ENCODE results near the gene UGT1A4. TPM values are rescaled to one million over a fixed set of nuclear protein-coding genes. Genes with fewer than 3 reads are reported as not detected.

UGT1A4 gene
- total RNA-seq, 1 donor from 2014 or later = not detected

DNA sequence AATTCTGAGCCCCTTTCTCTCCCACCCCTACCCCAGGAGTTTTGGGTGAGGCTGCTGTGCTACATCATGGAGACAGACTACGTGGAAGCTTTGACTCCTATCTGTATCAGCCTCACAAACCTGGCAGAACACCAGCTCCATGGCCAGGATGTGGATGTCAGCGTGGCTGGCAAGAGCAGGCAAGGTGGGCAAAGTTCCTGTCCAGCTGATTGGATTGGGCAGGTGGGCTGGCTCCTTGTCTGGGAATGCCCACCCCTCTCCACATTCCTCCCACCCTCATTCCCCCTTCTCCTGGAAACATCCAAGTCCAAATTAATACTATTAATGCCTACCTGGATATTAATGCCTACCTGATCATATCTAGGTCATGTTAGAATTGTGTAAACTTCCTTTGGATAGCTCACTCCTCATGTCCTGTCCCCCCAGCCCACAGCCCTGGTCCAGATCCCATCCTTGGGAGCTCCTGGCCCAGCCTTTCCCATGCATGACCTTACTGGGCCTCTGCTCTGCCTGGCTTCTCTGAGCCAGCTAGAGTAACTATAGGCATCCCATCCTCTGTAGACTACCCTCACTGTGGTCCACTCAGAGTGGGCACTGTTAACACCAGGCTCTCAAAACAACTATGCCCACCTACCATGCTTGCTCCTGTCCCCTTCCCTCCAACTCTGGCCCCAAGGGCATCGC, 83.7 kb downstream of the UGT1A4 start:
- Mint-ChIP-seq H3K36me3 (ENCODE audit: low read depth) (no peaks in the 10 kb centered on the region), H3K27me3 (ENCODE audit: low read depth) (no peaks in the 10 kb centered on the region)

DNA sequence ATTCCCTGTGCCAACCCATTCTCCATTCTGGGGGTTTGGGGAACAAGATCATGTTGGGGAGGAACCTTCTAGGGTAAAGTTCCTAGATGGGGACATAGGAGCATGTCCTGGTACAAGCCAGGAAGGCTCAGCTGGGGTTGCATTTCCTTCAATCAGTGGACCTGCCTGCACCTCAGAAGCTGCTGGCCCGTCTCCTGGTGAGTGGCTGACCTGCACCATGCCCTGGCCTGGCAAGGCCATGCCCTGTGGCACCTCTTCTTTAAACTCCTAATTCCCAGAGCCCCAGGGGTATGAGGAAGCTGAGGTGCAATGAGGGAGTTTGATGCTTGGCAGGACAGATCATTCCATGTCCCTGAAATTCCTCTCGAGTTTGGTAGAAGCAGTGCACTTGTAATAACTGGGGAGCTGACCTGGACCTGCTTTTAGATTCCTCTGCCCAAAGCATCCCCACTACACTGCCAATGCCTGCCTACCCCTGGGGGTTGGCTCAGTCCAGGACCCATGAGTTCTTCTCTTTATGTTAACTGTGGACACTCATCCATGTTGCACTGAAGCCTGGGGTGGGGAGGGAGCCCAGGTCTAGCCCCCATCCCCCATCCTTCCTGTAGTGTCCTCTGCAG, 84.9 kb downstream of the UGT1A4 start:
- intact Hi-C loops (cut with micrococcal nuclease) = no loop called here
- no peaks in the 10 kb centered on the region for H3K27me3 Mint-ChIP-seq (ENCODE audit: low read depth)
- H3K27ac Mint-ChIP-seq = no peak overlapping the region
- no peak for DNase-seq (ENCODE audit: low spot score)
- H3K4me3 Mint-ChIP-seq (ENCODE audit: low read depth) = no peak overlapping the region
- H3K9me3 Mint-ChIP-seq = no peaks in the 10 kb centered on the region
- no peaks in the 10 kb centered on the region for H3K36me3 Mint-ChIP-seq (ENCODE audit: low read depth)
- no peaks in the 10 kb centered on the region for H3K4me1 Mint-ChIP-seq (ENCODE audit: low read depth)

More for the DNA sequence above, 83.7 kb downstream of the UGT1A4 start:
- H3K27ac Mint-ChIP-seq = no peak overlapping the region
- intact Hi-C loops (cut with micrococcal nuclease) = no loop called here
- no peaks in the 10 kb centered on the region for H3K9me3 Mint-ChIP-seq
- no peaks in the 10 kb centered on the region for H3K4me1 Mint-ChIP-seq (ENCODE audit: low read depth)
- DNase-seq (ENCODE audit: low spot score) = no peak
- H3K4me3 Mint-ChIP-seq (ENCODE audit: low read depth) = no peak overlapping the region

DNA sequence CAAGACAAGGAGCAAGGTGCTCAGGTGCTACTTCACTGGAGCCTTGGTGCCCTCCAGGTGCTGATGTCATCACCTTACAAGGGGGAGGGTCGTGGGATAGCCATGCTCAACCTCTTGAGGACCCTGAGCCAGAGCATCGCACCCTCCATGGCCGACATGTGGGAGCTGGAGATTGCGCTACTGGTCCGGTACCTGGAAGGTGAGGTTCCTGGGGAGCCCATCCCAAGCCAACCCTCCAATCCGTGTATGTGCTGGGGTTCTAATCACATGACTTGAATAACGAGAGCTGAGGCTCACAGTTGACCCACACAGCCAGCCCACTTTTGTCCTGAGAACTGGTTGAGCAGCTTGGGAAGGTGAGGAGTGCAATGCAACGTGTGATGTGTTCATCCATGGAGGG, 85.5 kb downstream of the UGT1A4 start:
- H3K4me3 Mint-ChIP-seq (ENCODE audit: low read depth) = no peak overlapping the region
- no peaks in the 10 kb centered on the region for H3K4me1 Mint-ChIP-seq (ENCODE audit: low read depth)
- no peak for DNase-seq (ENCODE audit: low spot score)
- no peaks in the 10 kb centered on the region for H3K9me3 Mint-ChIP-seq
- H3K36me3 Mint-ChIP-seq (ENCODE audit: low read depth) = no peaks in the 10 kb centered on the region
- H3K27me3 Mint-ChIP-seq (ENCODE audit: low read depth) = no peaks in the 10 kb centered on the region
- H3K27ac Mint-ChIP-seq = no peak overlapping the region
- intact Hi-C loops (cut with micrococcal nuclease) = no loop called here

DNA sequence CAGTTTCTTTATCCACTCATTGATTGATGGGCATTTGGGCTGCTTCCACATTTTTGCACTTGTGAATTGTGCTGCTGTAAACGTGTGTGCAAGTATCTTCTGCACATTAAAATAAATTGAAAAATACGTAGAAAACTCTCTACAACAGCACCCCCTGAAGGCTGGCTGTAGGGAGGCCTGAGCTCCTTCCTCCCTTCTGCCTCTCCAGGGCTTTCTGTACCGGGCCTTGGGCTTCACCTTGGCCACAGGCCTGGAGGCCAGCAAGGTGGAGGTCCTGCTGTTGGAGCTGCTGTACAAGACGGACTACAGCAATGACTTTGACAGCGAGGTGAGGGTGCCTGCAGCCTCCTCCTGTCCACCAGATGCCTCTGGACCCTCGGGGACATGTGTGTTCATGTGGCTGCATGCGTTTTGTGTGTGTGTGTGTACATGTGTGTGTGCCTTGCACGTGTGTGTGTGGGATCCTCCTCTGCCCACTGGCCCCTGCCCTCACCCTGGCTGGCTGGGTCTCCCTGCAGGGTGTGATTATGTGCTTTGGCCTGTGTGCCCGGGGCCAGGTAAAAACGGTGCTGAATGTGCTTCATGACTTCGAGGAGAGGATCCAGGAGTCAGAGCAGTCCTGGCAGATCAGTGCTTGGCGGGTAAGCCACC, 88.8 kb downstream of the UGT1A4 start:
- Mint-ChIP-seq H3K27me3 (ENCODE audit: low read depth) (peaks cover 5% of the 10 kb centered on the region), H3K27ac (no peak overlapping the region), H3K9me3 (no peaks in the 10 kb centered on the region), H3K36me3 (ENCODE audit: low read depth) (no peaks in the 10 kb centered on the region), H3K4me3 (ENCODE audit: low read depth) (no peak overlapping the region), H3K4me1 (ENCODE audit: low read depth) (no peaks in the 10 kb centered on the region)
- intact Hi-C loops (cut with micrococcal nuclease) = no loop called here
- DNase-seq (ENCODE audit: low spot score) = no peak

DNA sequence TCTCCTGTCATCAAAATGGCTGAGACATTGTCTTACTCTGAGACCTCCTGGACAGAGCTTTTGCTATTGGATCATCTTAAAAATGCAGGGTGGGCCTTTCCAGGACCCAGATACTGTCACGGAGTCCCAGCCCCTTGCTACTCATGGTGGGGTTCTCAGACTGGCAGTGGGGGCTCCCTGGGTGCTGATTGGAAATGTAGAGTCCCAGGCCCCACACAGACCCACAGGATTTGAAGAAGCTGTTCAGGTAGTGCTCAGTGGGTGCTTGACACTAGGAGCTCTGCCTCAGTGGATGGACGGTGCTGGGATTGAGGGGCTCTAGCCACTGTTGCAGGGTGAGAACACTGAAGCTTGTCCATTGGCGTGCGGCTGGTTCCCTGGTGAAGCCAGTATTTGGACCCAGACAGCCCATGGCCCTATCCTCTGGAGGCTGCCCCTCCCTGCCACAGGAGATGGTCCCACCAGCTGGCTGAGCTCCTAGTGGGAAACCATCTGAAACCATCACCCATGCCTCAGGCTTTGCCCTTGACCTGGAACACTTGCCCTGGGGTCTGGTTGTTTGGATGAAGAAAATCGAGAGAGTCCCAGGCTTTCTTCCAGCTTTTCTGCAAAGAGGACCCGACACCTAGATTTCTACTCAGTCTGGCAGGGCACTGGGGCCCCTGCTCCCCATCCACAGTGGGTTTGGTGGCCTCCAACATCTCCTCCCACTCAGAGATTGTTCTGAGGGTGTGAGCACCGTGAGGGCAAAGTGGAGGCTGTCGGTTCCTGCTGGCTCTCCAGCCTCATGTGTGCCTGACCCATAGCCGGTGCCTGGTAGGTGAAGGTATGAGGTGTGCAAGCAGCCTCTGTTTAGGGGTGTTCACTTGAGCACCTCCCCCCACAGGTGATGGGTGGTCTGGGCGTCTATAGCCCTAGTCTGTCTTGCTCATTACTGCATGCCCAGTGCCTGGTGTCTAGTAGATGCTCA, 89.7 kb downstream of the UGT1A4 start:
- no peak for DNase-seq (ENCODE audit: low spot score)

DNA sequence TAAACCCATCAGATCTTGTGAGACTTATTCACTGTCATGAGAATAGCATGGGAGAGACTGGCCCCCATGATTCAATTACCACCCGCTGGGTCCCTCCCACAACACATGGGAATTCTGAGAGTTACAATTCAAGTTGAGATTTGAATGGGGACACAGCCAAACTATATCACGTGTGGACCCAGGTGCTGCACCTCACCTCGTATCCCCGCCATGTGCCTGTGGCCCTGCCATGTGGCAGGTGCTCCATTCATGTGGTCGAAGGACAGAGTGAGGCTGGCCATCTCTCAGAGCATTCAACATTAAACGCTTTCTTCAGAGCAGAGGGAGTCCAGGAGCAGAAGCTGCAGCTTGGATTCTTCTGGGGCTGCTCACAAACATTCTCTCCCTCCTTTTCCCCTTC, 91.8 kb downstream of the UGT1A4 start:
- Mint-ChIP-seq H3K4me3 (ENCODE audit: low read depth) (no peak overlapping the region), H3K27ac (no peak overlapping the region), H3K9me3 (no peaks in the 10 kb centered on the region), H3K27me3 (ENCODE audit: low read depth) (peaks cover 14% of the 10 kb centered on the region), H3K36me3 (ENCODE audit: low read depth) (no peaks in the 10 kb centered on the region), H3K4me1 (ENCODE audit: low read depth) (no peaks in the 10 kb centered on the region)
- intact Hi-C loops (cut with micrococcal nuclease) = no loop called here
- DNase-seq (ENCODE audit: low spot score) = no peak

More for the DNA sequence above, 89.7 kb downstream of the UGT1A4 start:
- Mint-ChIP-seq H3K36me3 (ENCODE audit: low read depth) (no peaks in the 10 kb centered on the region), H3K27ac (no peak overlapping the region), H3K4me1 (ENCODE audit: low read depth) (no peaks in the 10 kb centered on the region), H3K9me3 (no peaks in the 10 kb centered on the region), H3K27me3 (ENCODE audit: low read depth) (peaks cover 5% of the 10 kb centered on the region), H3K4me3 (ENCODE audit: low read depth) (no peak overlapping the region)
- intact Hi-C loops (cut with micrococcal nuclease) = no loop called here

DNA sequence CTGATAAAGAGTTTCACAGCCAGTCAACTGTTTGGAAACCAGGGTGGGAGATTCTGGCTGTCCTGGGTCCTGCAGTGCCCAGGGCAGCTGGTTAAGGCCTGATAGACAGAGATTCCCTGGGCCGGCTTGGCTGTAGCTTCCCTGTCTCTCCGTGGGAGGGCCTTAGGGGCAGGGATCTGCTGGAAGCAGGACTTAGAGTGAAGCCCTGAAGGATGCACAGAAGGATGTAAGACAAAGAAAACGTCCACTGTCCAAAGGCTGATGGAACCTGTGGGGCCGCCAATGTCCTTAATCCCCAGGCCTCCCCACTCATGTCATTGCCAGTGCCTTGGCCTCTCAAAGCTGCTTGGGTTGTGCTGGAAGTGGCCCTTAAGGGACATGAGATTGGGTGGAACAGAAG, 92.6 kb downstream of the UGT1A4 start:
- H3K4me3 Mint-ChIP-seq (ENCODE audit: low read depth) = no peak overlapping the region
- H3K27ac Mint-ChIP-seq = no peak overlapping the region
- no peaks in the 10 kb centered on the region for H3K4me1 Mint-ChIP-seq (ENCODE audit: low read depth)
- no peaks in the 10 kb centered on the region for H3K36me3 Mint-ChIP-seq (ENCODE audit: low read depth)
- peaks cover 16% of the 10 kb centered on the region for H3K27me3 Mint-ChIP-seq (ENCODE audit: low read depth)
- H3K9me3 Mint-ChIP-seq = no peaks in the 10 kb centered on the region
- intact Hi-C loops (cut with micrococcal nuclease) = no loop called here
- DNase-seq (ENCODE audit: low spot score) = no peak

DNA sequence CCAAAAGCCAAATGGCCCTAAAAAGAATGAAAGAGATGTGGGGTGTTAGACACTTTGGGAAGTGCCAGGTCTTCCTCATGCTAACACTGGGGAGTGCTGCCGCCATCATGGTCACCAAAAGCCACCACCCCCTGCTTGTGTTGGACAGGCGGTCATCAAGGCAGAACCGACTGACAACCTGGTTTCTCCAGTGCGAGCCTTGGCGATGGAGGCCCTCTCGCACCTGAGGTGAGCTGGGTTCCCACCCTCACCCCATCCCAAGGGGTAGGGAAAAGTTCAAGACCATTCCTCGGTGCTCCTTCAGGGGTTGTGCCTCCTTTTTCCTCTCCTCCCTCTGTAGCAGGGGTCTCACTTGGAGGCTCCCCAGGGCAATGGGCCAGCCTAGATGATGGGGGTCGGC, 93.2 kb downstream of the UGT1A4 start:
- H3K36me3 Mint-ChIP-seq (ENCODE audit: low read depth) = no peaks in the 10 kb centered on the region
- H3K4me1 Mint-ChIP-seq (ENCODE audit: low read depth) = no peaks in the 10 kb centered on the region
- no peak for DNase-seq (ENCODE audit: low spot score)
- H3K9me3 Mint-ChIP-seq = no peaks in the 10 kb centered on the region
- intact Hi-C loops (cut with micrococcal nuclease) = no loop called here
- no peak overlapping the region for H3K27ac Mint-ChIP-seq
- no peak overlapping the region for H3K4me3 Mint-ChIP-seq (ENCODE audit: low read depth)
- H3K27me3 Mint-ChIP-seq (ENCODE audit: low read depth) = peaks cover 16% of the 10 kb centered on the region

DNA sequence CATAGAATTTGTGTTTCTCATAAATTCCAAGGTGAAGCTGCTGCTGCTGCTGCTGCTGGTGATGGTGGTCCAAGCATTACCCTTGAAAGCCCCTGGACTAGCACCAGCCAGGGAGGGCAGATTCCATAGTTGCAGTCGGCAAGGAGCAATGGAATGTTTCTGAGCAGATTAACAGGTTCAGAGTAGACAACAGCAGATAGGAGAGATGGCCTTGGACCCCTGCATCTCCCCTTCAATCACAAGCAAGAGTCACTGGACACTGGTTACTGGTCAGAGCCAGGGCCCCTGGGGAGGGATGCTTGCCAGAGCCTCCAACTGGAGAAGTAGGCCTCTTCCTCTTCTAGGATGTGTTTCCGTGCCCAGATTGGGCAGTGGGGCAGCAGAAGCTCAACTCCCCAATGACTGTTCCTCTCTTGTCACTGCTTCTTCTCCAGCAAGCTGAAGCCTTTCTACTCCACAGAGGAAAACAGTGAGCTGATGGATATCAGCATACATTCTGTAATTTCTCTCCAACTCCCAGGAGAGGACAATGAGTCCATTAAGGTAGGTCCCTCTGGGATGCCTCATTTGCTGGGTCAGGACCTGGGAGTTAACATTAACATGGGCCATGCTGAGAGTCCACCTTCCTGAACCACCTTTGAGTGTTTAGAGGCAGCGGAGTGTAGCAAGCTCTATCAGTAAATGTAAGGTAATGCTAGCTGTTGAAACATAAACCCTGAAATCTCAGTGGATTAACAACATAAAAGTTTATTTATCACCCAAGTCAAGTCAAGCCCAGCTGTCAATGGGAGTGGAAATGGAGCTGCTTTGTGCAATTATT, 94.9 kb downstream of the UGT1A4 start:
- DNase-seq (ENCODE audit: low spot score) = no peak
- intact Hi-C loops (cut with micrococcal nuclease) = no loop called here

DNA sequence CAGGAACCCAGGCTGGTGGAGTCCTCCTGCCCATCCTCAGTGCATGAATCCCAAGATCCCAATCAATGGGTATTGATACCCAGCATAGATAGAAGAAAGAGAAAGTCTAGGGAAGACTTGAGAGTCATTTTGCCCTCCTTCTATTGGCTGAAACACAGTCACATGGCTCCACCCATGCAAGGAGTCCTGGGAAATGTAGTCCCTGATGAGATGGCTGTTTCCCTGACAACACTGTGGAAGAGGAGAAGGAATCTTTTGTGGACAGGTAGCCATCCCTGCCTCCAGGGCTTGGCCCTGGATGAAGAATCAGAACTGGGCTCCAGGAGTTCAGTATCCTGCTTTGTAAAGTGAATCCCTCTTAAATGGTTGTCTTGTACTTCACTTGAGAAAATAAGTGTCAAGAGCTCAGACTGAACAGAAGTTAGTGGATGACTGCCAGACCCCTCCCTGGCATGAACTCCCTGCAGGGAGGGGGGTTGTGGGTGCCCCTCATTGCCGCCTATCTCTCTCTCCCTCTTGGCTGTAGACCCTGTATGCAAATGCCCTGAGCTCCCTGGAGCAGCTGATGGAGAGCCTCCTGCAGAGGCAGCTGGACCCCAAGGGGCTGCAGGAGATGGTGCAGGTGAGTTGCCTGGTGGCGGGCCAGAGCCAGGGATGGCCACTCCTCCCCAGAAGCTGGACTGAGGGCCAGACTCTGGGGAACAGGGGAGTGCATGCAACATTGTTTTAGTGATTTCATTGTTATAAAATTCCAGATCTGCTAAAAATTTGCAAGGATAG, 95.7 kb downstream of the UGT1A4 start:
- no peaks in the 10 kb centered on the region for H3K36me3 Mint-ChIP-seq (ENCODE audit: low read depth)
- H3K4me1 Mint-ChIP-seq (ENCODE audit: low read depth) = no peaks in the 10 kb centered on the region
- intact Hi-C loops (cut with micrococcal nuclease) = no loop called here
- H3K4me3 Mint-ChIP-seq (ENCODE audit: low read depth) = no peak overlapping the region
- no peak overlapping the region for H3K27ac Mint-ChIP-seq
- peaks cover 16% of the 10 kb centered on the region for H3K27me3 Mint-ChIP-seq (ENCODE audit: low read depth)
- DNase-seq (ENCODE audit: low spot score) = no peak
- H3K9me3 Mint-ChIP-seq = no peaks in the 10 kb centered on the region

More for the DNA sequence above, 94.9 kb downstream of the UGT1A4 start:
- H3K4me3 Mint-ChIP-seq (ENCODE audit: low read depth) = no peak overlapping the region
- no peak overlapping the region for H3K27ac Mint-ChIP-seq
- H3K27me3 Mint-ChIP-seq (ENCODE audit: low read depth) = peaks cover 16% of the 10 kb centered on the region
- H3K9me3 Mint-ChIP-seq = no peaks in the 10 kb centered on the region
- H3K36me3 Mint-ChIP-seq (ENCODE audit: low read depth) = no peaks in the 10 kb centered on the region
- H3K4me1 Mint-ChIP-seq (ENCODE audit: low read depth) = no peaks in the 10 kb centered on the region

DNA sequence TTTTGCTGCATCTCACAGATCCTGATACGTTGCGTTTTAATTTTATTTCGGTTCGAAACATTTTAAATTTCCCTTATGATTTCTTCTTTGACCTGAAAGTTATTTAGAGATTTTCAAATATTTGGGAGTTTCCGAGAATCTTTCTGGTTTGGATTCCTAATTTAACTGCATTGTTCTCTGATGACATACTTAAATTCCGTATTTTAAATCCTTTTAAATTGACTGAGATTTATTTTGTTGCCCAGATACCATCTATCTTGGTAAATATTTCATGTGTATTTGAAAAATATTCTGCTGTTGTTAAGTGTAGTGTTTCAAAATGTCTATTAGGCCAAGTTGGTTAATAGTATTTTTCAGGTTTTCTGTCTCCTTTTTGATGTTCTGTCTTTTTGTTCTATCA, 97.3 kb downstream of the UGT1A4 start:
- no peaks in the 10 kb centered on the region for H3K4me1 Mint-ChIP-seq (ENCODE audit: low read depth)
- no peak for DNase-seq (ENCODE audit: low spot score)
- intact Hi-C loops (cut with micrococcal nuclease) = no loop called here
- H3K27me3 Mint-ChIP-seq (ENCODE audit: low read depth) = peaks cover 14% of the 10 kb centered on the region
- no peaks in the 10 kb centered on the region for H3K9me3 Mint-ChIP-seq
- H3K27ac Mint-ChIP-seq = no peak overlapping the region
- H3K4me3 Mint-ChIP-seq (ENCODE audit: low read depth) = no peak overlapping the region
- H3K36me3 Mint-ChIP-seq (ENCODE audit: low read depth) = no peaks in the 10 kb centered on the region
